ENCODE results near the gene GABBR1. TPM values are rescaled to one million over a fixed set of nuclear protein-coding genes. Genes with fewer than 3 reads are reported as not detected.

GABBR1 gene
- total RNA-seq, 2 experiments from 2014 or later, result 10.8 to 10.9 TPM

GRCh38 chr6:29608131-29608530 is 24.9 kb downstream of the GABBR1 start:
- Mint-ChIP-seq H3K4me3 (no peak overlapping the region), H3K27ac (no peak overlapping the region), H3K9me3 (no peaks in the 10 kb centered on the region), H3K4me1 (ENCODE audit: low read depth) (no peaks in the 10 kb centered on the region), H3K36me3 (ENCODE audit: low read depth) (peaks cover 2% of the 10 kb centered on the region), H3K27me3 (no peaks in the 10 kb centered on the region)
- CTCF ChIA-PET, result no interaction called here
- intact Hi-C loops (cut with micrococcal nuclease), result no loop called here
- DNase-seq (no peak), ATAC-seq (no peak)
- TF ChIP-seq, protein P1, sequence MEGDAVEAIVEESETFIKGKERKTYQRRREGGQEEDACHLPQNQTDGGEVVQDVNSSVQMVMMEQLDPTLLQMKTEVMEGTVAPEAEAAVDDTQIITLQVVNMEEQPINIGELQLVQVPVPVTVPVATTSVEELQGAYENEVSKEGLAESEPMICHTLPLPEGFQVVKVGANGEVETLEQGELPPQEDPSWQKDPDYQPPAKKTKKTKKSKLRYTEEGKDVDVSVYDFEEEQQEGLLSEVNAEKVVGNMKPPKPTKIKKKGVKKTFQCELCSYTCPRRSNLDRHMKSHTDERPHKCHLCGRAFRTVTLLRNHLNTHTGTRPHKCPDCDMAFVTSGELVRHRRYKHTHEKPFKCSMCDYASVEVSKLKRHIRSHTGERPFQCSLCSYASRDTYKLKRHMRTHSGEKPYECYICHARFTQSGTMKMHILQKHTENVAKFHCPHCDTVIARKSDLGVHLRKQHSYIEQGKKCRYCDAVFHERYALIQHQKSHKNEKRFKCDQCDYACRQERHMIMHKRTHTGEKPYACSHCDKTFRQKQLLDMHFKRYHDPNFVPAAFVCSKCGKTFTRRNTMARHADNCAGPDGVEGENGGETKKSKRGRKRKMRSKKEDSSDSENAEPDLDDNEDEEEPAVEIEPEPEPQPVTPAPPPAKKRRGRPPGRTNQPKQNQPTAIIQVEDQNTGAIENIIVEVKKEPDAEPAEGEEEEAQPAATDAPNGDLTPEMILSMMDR (IDR thresholded peaks at IDR 0.05), result no peak
- POLR2A ChIA-PET, result no interaction called here

GRCh38 chr6:29603930-29604329 is 29.1 kb downstream of the GABBR1 start:
- DNase-seq (no peak), ATAC-seq (no peak)
- H3K4me3 Mint-ChIP-seq, result no peak overlapping the region
- H3K27me3 Mint-ChIP-seq, result no peaks in the 10 kb centered on the region
- CTCF ChIA-PET, result no interaction called here
- H3K27ac Mint-ChIP-seq, result no peak overlapping the region
- intact Hi-C loops (cut with micrococcal nuclease), result no loop called here
- POLR2A ChIA-PET, result no interaction called here
- peaks cover 2% of the 10 kb centered on the region for H3K36me3 Mint-ChIP-seq (ENCODE audit: low read depth)
- H3K4me1 Mint-ChIP-seq (ENCODE audit: low read depth), result no peaks in the 10 kb centered on the region
- no peaks in the 10 kb centered on the region for H3K9me3 Mint-ChIP-seq
- TF ChIP-seq, protein P1 (IDR thresholded peaks at IDR 0.05), result no peak

GRCh38 chr6:29603456-29603855 is 29.5 kb downstream of the GABBR1 start:
- Mint-ChIP-seq H3K4me3 (no peak overlapping the region), H3K9me3 (no peaks in the 10 kb centered on the region), H3K27me3 (no peaks in the 10 kb centered on the region), H3K27ac (no peak overlapping the region), H3K36me3 (ENCODE audit: low read depth) (peaks cover 2% of the 10 kb centered on the region), H3K4me1 (ENCODE audit: low read depth) (no peaks in the 10 kb centered on the region)
- no peak for ATAC-seq
- TF ChIP-seq, protein P1 (IDR thresholded peaks at IDR 0.05), result no peak
- ChIA-PET POLR2A (no interaction called here), CTCF (no interaction called here)
- no peak for DNase-seq
- intact Hi-C loops (cut with micrococcal nuclease), result no loop called here

DNA sequence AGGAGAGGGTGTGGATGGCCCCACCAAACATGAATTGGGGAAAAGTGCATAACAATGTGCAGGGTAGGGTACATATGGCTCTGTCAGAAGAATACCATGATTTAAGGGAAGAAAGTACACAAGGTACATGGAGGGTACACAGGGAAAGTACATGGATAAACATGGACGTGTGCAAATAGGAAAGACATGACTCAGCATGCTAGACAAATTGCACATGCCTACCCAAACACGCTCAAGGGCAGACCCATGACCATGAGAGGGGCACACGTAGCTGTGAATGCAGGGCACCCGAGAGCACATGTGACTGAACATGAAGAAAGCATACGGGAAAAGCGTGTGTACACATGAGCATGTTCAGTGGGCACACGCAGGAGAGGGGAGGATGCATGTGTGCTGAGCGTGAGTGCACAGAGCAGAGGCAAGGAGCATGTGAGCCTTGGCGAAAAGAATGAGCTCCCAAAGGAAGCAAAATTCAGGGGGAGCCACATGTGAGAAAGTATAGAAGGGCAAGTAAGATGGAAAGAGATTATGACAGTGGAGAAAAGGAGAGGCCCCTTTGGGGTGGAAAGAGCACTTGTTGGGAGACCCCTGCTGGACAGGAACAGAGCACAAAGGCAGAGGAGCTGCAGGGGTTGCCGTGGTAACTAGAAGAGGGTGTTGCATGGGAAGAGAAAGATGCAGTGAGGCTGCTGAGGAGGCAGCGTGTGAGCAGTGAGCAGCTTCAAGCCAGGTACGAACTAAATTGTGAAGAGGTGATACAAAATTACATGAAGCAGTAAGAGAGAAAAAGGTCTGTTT is 30.2 kb downstream of the GABBR1 start:
- Mint-ChIP-seq H3K27me3 (no peaks in the 10 kb centered on the region), H3K36me3 (ENCODE audit: low read depth) (peaks cover 2% of the 10 kb centered on the region), H3K4me3 (no peak overlapping the region), H3K4me1 (ENCODE audit: low read depth) (no peaks in the 10 kb centered on the region), H3K9me3 (no peaks in the 10 kb centered on the region), H3K27ac (no peak overlapping the region)
- TF ChIP-seq, protein P1 (IDR thresholded peaks at IDR 0.05), result no peak
- ChIA-PET CTCF (no interaction called here), POLR2A (no interaction called here)
- DNase-seq (peak; percentile 16), ATAC-seq (no peak)
- intact Hi-C loops (cut with micrococcal nuclease), result no loop called here

- intact Hi-C loops (cut with micrococcal nuclease), result no loop called here
- peaks cover 5% of the 10 kb centered on the region for H3K27me3 Mint-ChIP-seq
- TF ChIP-seq, protein P1 (IDR thresholded peaks at IDR 0.05), result no peak
- CTCF ChIA-PET, result interaction anchor here (1.3 to 2.0 kb wide), 4 partner anchors 8 to 55 kb away, joined by 4 to 7 read pairs (median 5); no protein-coding TSS in a partner anchor
- POLR2A ChIA-PET, result interaction anchor here (0.7 kb wide), 1 partner anchor 73 kb away, joined by 3 read pairs; no protein-coding TSS in a partner anchor
- no peaks in the 10 kb centered on the region for H3K9me3 Mint-ChIP-seq
- no peak overlapping the region for H3K27ac Mint-ChIP-seq
- no peaks in the 10 kb centered on the region for H3K4me1 Mint-ChIP-seq (ENCODE audit: low read depth)
- no peaks in the 10 kb centered on the region for H3K36me3 Mint-ChIP-seq (ENCODE audit: low read depth)
- no peak overlapping the region for H3K4me3 Mint-ChIP-seq
- ATAC-seq (no peak), DNase-seq (no peak)
Measured at GRCh38 chr6:29598172-29598747, 34.7 kb downstream of the GABBR1 start.

All from activated CD8-positive, alpha-beta T cell treated with anti-CD3 and anti-CD28 coated beads for 36 hours (primary cell).